Breast epithelium (tissue), 3 donors: ENCODE results near the gene PHF21A.

Source experiments
- CTCF ChIP-seq, 3 donors: fragments of 450-650 bp; IDR thresholded peaks; one replicate each; pipeline ENCODE4 v1.5.1; 2016 to 2017; ENCODE audit warnings: antibody characterized with exemption in 3 of 3, mild to moderate bottlenecking in 3 of 3, moderate library complexity in 3 of 3
- POLR2A ChIP-seq: fragments of 450-650 bp; IDR thresholded peaks from one replicate; pipeline ENCODE4 v1.6.1; 2016; ENCODE audit warnings: antibody characterized with exemption, mild to moderate bottlenecking, moderate library complexity

DNA sequence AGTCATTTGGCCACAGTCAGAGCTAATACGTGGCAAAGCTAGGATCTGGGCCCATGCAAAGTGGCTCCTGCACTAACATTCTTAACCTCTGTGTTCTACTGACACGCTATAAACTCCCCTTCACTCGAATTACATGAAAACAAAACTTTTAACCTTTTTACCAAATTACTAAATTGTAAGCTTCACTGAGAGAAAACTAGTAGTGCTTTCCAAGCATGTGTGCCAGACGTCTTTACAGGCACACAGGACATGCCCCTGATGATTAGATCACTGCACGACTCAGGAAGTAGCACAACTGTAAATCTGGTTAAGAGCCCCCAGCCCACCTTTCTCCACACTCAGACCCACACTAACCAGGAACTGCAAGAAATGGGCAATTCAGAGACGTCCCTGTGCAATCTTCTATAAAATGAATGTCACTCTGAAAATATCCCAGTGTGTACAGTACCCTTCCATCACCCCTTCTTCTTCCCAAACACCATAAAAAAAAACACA, 16.1 kb downstream of the PHF21A start:
- TF ChIP-seq CTCF (IDR thresholded peaks at IDR 0.05) (no peak), POLR2A (no peak)
